Measurements from ENCODE around the gene IFIT3.

Gene IFIT3

DNA sequence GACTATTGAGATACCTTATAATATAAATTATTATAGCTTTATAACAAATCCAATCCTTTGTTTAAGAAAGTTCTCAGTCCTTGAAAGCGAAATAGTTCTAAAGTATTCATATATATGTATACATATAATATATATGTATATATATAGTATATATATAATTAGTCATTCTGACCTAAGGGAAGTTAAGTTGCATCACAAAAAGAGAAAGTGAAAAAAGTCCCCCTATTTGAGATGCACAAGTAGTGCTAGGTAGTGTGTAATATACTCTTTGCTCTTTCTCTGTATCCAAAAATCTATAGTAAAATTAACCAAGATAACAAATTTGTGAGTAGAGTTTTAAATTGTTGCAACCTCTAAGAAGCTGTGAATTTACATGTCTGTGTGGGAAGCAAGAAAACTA is 36.7 kb downstream of the IFIT3 start:
- DNase-seq: no peak

DNA sequence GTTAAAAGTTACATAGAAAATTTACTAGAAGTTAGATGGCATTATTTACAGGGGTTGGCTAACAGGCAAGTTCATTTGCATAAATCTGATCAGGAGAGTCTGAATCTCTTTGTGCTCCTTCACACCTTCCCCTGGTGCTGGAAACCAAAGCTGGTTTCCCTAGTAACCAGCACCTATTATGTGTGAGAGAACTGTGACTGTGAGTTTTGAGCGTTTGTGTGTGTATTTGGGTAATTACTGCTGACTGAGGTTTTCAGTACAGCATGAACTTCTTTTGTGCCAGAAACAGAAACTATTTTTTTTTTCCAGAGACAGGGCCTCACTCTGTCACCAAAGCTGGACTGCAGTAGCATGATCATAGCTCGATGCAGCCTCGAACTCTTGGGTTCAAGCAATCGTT is 39.7 kb downstream of the IFIT3 start:
- DNase-seq: peak; percentile 40

DNA sequence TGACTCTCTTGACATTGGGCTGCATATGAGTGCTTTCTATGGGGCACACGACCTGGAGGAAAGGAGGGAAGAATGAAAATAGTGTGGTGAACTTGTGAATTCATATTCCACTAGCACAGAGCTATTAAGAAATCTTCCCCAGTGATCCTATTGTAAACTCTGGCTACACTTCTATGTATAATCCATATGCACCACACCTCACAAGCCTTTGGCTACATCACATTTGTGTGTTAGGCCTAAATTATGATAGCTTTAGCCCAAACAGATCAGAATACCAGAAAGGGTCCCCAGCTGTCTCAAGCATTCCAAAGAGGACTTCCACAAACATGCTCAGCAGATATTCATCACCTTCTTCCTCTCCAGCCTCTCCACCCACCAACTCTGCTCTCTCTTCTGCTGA is 40.3 kb downstream of the IFIT3 start:
- DNase-seq: no peak

DNA sequence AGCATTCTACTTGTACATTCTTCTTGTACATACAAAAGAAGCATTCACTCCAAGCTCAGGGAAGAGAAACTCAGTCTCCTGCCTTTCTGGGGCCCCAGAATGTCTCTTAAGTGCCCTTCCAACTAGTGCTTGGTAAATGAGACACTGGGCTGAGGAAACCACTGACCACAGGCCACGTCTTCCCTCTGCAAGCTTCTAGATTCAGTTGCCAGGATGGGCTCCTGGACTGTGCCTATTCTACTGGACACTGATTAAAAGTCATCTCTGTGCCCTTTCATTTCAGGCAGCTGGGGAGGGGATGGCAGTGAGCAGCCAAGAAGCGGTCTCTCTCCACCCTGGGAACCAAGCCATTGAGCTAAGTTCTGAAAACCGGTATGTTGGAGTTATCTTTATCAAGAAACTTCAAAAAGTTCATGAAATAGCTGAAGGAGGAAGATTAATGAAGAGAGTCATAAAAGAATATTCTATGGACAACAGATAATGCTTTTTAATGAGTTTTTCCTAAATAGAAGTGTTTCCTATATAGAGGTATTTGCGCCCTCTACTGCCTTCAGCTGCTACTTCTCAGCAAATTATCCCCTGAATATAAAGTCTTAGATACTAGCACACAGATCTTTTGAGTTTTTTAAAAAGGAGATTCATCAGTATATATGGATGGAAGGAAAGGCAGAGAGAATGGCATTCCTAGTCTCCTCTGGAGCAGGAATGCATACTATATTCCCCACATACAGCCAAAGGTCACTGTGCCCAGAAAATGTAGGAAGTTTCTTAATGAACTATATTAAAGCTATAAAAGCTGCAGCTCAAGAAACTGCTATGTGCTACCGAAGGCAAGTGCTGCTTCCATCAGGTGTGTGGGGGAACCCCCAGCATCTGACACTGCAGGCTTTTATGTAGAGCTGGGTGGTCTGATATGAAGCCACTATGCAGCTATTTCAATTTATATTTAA is 41.6 kb downstream of the IFIT3 start:
- no peak for DNase-seq

DNA sequence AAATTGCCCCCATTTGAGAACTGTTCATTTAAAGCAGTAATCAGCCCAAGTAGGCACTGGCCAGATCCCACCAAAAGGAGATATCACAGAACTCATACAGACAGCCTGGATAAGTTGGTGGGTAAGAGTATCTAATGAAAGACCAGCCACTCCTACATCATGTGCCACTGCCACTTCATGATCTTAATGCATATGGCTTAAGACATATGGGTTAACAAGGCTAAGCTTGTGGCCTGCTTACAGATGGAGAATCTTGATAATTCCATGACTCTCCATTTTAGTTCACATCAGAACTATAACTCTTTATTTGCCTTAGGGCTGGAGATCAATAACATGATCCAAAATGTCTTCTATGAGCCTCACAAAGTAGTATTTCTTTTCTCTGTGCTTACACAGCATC is 43.3 kb downstream of the IFIT3 start:
- no peak for DNase-seq

DNA sequence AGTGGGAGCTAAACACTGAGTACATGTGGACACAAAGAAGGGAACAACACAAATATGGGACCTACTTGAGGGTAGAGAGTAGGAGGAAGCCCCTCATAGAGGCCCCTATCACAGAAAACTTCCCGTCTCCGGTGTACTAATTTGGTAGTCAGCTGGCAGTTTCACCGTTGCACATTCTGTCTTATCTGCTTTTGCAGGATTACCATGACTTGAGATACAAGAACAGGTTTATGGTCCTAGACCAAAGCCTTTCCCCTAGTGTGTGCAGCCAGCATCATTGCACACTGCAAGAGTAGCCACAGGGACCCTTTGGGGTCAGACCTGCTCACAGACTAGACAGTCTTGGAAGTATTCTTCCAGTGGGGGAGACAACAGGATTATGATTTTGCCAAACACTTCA is 44.2 kb downstream of the IFIT3 start:
- no peak for DNase-seq

DNA sequence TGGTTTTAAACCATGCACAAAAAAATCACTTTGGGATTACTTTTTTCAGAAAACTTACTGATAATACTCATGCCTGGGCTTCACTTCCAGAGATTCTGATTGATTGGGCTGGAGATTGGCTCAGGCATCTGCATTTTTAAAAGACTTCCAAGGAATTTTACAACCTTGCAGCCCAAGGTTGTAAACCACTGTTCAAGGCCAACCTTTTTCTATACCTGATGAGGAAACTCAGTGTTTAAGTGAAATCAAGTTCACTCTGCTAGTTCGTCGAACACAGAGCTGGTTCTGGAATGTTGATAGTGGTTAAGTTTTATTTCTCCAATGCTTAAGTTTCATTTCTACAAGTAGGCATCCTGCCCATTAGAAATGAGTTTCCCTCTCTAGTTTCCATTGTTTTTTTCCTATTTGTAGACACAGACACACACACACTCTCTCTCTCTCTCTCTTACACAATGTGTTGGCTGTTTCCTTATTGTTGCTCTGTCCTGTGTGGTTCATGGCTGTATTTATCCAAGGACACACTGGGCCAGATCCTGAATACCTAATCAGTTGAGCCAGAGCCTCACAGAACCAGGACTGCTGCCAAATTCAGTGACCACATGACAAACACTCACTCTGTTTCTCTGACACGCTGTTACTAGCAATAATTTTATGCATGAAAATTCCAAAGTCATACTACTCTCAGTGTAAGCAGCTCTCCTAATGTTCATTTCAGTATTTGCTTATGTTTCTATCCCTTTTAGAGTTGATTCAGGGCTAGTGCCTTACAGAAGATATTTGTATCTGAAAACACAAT is 46.3 kb downstream of the IFIT3 start:
- DNase-seq: no peak

DNA sequence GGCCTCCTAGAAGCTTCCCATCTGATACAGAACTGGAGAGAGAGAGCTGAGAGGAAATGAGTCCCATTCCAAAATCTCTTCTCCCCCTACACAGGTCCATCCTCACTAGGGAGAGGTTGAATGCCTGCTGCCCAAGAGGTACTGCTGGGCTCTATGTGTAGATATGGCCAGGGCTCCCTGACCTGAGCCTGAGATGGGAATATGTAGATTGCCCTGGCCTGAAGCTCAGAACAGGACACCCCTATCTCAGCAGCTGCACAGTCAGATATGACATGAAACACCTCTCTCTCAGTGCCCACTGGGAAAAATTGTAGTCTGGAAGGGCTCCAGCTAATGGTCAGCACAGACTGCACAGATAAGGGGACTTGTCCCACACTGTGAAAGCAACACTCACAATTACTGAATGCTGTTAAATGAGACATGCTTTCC is 46.9 kb downstream of the IFIT3 start:
- no peak for DNase-seq

DNA sequence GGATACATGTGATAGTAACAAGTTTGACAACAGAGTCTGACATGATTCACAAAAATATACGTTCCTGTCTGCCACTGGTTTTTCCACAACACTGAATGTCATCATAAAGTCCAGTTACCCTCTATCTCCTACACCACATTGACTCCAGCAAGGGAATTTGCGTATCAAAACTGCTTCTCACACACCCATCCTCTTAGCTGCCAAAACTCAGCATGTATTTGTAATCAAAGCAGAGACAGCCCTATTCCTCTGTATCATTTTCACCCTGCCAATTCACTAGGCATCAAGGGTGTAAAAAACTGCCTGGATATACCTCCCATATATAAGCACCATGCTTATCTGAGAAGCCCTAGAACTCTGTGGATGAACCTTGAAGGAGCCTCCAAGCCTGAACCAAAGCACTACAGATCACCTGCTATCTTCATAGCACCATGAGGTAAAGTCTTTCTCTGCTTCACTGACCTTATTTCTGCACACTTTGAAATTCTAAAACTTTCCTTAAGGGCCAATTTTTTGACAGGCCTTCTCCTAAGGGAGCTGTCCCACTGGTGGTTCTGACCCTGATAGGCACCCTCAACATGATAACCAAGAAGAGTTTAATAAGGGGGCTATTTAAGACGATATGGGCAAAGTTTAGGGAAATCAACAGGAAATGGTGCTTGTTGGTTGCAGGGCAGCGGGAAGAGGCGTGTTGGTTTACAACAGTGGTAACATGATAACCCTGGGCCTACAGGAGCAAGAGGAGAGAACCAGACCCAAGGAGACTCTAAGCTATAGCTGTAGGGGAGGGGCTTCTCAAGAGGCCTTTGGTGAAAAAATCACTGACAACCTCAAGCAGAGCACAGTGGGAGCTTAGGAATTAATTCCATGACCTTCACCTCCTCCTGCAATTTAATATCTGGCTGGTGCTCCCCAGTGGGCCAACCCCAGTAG is 50.2 kb downstream of the IFIT3 start, which contains the start of gene IFIT1B:
IFIT1B (plus strand) TSS at position 352 of the 933 bp plus-strand sequence; CDS start at position 432, 80 bp downstream.
- DNase-seq: no peak

DNA sequence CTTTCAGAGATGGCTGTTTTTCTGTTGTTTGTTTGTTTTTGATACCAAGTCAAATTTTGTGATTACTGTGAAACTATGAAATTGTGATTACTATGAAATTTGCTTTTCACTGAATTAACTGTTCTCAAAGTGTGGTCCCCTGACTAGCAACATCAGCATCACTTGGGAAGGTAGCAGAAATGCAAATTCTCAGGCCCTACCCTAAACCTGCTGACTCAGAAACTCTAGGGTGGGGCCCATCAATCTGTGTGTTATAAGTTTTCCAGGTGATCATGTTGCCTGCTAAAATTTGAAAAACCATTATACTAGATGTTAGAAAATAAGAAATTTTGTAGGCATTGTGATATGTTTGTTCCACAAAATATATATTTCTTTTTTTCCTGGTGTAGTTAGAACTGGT is 51.3 kb downstream of the IFIT3 start:
- no peak for DNase-seq

DNA sequence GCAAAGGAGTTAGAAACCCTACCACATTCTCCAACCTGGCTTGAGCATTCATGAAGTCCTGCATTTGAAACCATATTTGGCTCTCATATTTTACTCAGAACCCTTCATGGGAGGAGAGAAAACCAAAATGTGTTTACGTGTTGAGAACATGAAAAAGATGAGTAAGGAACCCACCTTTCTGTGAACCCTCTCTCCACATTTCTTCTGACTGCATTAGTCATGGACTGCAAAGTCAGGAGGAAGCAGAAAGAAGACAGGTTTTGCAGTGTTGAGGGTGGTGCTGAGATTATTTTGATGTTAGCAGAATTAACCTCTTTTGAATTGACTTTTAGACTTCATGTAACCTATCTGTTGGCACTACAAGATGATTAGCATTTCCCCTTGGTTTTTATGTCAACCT is 55.0 kb downstream of the IFIT3 start:
- no peak for DNase-seq

DNA sequence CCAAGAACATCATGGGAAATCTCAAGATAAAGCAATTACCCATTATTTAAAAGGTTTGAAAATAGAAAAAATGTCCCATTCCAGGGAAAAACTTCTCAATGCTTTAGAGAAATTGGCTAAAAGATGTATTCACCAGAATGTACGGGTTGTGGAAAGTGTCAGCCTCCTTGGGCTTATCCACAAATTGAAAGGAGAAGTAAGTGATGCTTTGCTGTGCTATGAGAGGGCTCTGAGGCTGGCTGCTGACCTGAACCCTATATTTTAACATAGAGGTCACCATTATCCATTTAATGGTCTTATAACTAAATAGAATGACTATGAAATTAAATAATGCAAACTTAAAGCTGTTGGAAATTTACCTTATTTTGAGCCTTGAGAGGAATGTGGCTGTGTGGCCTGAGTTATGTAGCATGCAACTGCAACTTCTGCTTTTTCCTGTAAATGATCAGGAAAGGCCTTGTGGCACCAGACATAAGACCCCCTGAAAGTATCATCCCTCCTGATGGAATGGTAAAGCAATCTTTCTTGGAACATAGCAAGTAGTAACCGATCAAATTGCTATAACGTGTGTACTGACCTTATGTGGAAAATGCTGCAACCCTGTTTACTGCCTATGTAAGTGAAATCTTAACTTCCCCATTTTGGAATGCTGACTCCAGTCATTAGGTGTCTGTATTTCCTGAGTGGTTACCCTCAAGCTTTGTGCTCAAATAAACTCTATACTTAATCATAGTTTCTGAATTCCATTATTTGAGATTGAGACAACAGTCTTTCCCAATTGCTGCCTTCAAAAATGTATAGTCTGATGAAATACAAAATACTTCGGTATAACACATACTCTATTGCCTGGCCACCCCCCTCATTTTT is 56.9 kb downstream of the IFIT3 start:
- DNase-seq: no peak

DNA sequence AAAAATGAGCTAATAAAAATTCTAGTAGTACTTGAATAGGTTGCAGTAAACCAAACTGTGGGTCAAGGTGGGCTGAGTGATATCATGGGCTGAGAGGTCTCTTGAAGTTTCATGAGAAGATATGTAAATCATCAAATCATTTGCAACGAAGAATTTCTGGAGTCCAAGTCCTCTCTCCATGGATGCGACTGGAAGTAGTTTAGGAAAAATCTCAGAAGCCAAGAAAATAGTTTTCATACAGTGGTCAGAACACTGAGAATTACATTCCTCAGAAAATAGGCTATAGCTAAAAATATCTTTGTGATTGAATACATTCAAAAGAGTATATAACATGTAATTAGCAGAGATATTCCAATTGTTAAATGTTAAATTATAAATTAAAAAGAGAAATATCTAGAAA is 61.0 kb downstream of the IFIT3 start:
- no peak for DNase-seq

DNA sequence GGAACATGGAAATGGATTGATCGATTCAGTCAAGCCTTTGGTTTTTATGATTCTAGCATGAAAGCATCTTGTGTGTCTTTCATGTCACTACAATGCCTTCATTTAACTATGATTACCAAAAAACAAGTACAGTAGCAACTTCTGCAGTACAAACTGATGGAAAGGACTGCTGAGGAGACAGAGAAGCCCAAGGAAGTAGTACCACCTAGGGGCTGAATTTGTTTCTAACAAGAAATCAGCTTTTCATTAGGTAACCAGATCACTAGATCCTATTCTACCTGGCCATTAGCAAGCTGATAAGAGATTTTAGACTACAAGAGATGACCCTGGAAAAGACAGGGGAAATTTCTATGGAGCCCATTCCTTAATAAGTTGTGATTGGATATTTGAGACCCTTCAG is 61.5 kb downstream of the IFIT3 start:
- DNase-seq: no peak
